ENCODE data around the gene TMIE. TPM values are rescaled to one million over a fixed set of nuclear protein-coding genes. Genes with fewer than 3 reads are reported as not detected.

The TMIE gene, protein sequence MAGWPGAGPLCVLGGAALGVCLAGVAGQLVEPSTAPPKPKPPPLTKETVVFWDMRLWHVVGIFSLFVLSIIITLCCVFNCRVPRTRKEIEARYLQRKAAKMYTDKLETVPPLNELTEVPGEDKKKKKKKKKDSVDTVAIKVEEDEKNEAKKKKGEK
- 0.48 TPM for total RNA-seq (ENCODE audit: insufficient read depth, low replicate concordance)

DNA sequence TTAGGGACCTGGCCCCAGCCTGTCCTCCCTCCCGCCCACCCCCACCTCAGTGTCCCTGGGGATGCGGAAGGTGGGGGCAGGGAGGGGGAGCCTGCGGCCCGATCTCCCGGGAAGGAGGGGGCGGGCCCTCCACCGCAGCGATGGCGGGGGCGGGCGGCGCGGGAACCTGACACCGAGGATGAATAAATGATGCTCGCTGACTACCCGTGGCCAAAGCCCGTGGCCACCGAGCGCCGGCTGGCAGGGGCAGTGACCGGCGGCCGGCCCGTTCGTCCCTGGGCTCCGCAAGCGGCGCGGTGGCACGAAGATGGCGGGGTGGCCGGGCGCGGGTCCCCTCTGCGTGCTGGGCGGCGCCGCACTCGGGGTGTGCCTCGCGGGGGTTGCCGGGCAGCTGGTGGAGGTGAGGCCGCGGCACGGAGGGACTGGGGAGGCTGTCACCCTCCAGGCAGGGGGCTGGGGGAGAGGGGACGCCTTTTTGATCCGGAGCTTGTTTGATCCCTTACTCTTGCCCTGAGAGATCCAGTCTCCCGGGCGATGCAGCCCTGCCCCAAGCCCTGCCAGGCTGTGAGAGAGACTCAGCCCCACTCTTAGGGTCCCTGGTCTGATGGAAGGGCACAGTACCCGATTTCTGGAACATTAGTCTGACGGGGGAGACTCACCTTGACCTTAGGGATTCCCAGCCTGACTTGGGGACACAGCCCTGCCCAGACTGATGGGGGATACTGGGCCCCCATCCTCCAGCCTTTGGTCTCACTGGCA, at the start of gene TMIE:
Gene TMIE, plus strand, starts transcription at position 212 of the 759 bp plus-strand sequence. Its CDS starts 96 bp downstream, at position 308.
- DNase-seq (ENCODE audit: low spot score) = no peak

GRCh38 chr3:46655271-46655670, 45.9 kb upstream of the TMIE start:
- no peak for DNase-seq (ENCODE audit: low spot score)

DNA sequence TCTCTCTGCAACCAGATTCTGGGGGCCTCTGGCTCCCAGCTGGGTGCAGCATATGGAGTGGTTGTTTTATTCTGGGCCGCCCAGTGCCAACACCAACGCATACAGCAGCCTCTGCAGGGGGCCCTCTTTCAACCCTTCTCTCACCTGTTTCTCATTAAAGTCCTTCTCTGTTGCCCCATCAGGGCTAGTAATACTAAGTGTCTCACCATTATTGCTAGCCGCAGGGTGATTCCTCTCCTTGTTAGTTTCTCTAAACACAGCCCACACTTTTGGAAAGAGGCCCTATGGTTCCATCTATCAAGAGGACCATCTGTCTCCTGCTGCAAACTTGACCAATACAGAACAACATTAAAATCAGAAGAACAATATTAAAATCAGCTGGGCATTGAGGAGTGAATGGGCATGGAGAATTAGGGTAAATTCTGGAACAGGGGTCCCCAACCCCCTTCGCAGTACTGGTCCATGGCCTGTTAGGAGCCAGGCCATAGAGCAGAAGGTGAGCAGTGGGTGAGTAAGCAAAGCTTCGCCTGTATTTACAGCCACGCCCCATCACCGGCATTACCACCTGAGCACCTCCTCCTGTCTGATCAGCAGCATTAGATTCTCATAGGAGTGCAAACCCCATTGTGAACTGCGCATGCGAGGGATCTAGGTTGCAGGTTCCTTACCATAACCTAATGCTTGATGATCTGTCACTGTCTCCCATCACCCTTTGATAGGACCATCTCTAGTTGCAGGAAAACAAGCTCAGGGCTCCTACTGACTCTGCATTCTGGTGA, 44.2 kb upstream of the TMIE start:
- DNase-seq (ENCODE audit: low spot score) = no peak

DNA sequence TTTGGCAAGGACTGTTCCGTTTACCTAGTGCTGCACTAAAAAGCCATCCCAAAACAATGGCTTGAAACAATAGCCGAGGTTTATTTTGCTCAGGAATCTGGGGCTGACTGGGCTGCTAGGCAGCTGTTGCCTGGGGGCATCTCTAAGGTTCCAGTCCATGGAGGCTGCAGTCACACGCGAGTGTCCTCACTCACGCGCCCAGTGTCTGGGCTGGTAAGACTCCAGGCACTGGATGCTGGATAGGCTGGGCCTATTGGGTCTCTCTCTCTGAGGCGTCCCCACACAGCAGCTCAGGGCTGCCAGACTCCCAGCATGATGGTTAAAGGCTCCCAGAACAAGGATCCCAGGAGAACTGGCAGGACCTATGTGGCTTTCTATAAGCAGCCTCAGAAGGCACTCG, 41.9 kb upstream of the TMIE start:
- no peak for DNase-seq (ENCODE audit: low spot score)

- DNase-seq (ENCODE audit: low spot score) = no peak
Observed at GRCh38 chr3:46660003-46660402, 41.2 kb upstream of the TMIE start.

DNA sequence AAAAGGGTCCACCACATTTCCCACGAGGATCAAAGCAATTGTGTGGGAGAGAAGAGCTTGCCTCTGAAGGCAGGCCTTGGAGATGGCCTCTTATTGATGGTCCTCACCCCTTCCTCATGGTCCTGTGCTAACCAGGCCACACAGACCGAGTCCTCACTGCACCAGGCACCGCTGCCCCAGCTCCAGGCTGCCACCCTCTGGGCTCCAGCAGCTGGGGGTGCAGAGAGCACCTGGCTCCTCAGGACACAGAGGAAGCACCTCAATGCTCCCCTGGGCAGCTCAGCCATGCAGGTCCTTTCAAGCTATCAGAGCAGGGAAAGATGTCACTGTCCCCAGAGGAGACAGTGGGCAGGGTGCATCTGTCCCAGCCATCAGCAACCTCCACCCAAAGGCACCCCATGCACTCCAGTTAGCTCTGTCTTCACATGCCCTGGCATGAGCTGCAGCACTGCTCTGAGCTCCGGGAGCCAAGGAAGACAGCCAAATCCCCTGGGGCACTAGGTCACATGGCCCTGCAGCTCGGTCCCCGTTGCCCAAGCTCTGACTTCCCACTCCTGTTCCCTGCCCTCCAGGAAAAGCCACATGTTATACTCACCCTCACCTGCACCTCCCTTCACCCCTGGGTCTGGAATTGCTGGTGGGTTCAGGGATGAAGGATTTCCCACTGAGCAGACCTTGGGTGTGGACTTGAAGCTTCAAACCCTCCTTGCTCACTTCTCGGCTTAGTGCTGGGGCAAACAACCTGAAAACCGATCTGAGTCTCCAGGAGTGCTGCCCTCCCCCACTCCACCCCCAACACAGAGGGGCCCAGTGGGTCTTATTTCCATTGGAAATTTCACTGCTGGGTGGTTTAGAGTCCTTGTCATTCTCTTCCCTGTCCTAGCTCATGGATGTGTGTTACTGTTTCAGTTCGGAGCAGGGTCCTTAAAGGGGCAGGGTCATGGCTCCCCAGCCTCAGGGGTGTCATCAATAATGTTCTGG, 40.4 kb upstream of the TMIE start:
- no peak for DNase-seq (ENCODE audit: low spot score)

GRCh38 chr3:46661776-46662766, 39.1 kb upstream of the TMIE start:
- DNase-seq (ENCODE audit: low spot score) = no peak

GRCh38 chr3:46662771-46663551, 38.2 kb upstream of the TMIE start:
- no peak for DNase-seq (ENCODE audit: low spot score)

GRCh38 chr3:46663591-46664135, 37.5 kb upstream of the TMIE start:
- DNase-seq (ENCODE audit: low spot score) = no peak

DNA sequence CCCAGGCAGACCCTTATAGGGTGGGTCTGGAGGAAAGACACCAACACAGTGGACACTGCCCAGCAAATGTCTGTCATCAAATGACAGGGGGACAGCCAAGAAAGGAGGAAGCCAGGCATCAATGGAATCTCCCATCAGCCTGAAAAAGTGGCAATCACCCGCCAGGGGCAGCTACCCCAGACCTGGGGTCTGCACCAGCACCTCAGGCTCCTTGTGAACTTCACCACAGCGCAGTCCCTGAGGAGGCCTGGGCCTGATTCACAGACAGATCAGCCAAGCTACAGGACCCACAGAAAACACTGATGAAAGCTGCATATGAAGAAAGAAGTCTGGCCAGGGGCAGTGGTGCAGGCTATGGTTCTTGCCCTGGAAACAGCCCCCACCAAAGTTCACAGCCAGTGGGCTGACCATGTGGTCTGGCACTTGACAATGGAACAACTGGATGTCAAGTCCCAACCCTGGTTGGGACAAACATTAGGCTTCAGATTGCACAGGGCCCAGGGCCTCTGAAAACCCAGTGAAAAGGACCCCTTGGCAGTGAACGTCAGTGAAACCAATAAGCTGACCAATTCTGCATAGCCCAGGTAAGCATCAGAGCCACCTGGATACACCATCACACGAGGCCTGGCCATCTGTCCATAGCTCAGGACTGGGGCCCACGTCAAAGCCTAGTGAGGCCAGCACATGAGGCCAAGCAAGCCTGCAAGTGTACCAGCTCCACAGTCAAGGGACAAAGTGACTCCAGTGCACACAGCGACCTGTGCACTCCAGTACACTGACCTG, 36.8 kb upstream of the TMIE start:
- DNase-seq (ENCODE audit: low spot score) = no peak

GRCh38 chr3:46664971-46665762, 36.0 kb upstream of the TMIE start:
- no peak for DNase-seq (ENCODE audit: low spot score)

GRCh38 chr3:46665763-46666452, 35.3 kb upstream of the TMIE start:
- no peak for DNase-seq (ENCODE audit: low spot score)

DNA sequence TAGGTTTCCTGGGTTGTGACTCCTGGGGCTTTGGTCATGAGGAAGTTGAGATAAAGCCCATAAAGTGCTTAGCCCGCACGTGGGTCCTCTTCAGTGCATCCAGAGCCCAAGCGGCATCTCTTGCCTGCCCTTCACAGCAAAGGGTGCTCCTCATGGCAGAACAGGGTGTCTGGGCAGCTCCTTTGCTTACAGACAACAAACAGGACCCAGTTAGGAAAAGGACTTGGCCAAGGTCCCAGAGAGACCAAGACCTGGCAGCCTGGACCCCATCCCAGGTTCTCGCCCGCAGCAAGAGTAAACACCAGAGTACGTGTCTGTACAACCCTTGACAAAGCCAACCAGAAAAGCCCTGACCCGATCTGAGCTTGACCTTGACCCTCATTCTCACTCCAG, 34.7 kb upstream of the TMIE start:
- DNase-seq (ENCODE audit: low spot score) = no peak

DNA sequence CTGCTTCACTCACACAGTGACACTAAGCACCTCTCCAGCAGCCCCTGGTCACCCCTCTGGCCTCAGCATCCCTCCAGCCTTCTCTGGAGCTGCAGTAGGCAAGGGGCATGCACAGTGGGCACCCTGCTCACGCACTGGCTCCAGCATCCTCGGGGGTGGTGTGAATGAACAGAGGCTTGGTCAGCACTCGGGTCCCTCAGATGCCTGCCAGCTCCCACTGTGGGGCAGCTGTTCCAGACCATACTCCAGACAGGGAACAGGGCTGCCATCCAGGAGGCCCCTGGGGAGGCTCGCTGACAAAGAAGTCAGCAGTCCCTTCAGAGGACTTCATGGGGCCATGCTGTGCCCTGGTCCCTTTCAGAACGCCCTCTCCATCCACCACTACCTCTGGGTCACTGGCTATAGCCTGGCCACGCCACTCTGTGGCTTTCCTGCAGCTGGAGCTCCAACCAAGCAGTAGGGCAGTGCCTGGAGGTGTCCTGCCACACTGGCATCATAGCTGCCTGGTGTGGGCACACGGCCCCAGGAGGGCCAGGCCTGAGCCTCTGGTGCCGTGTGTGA, 34.1 kb upstream of the TMIE start:
- DNase-seq (ENCODE audit: low spot score) = no peak

- no peak for DNase-seq (ENCODE audit: low spot score)
Observed at GRCh38 chr3:46667657-46668056, 33.5 kb upstream of the TMIE start.

- DNase-seq (ENCODE audit: low spot score) = no peak
Observed at GRCh38 chr3:46668116-46668515, 33.1 kb upstream of the TMIE start.

All from umbilical cord (tissue), 2 donors.